Retinal pigment epithelial cell (primary cell): ENCODE data around the gene DCLRE1B.

Experiments
- DNase-seq: peaks from one replicate; pipeline ENCODE4 v3.0.0-alpha.2; 2010; ENCODE audit warnings: low read depth
- H3K4me3 ChIP-seq: 2 replicates; pipeline ENCODE4 v1.5.1; 2011; ENCODE audit warnings: mild to moderate bottlenecking, low read length, control low read depth, moderate library complexity
- CTCF ChIP-seq: conservative IDR thresholded peaks from 2 replicates; pipeline ENCODE4 v1.5.1; 2011; ENCODE audit warnings: low read depth, low read length, control low read depth, inconsistent platforms

Gene DCLRE1B

GRCh38 chr1:113886417-113887401 is 18.4 kb upstream of the DCLRE1B start:
- no peak overlapping the region for H3K4me3 ChIP-seq
- DNase-seq = no peak
- TF ChIP-seq CTCF = no peak

GRCh38 chr1:113887402-113888175 is 17.5 kb upstream of the DCLRE1B start, which contains the start of gene BCL2L15:
TSS of gene BCL2L15 (minus strand) at chr1:113887581. CDS start at chr1:113887375, 206 bp downstream.
- TF ChIP-seq CTCF = no peak
- H3K4me3 ChIP-seq = no peak within 1 kb of the TSS
- DNase-seq = peak; percentile 31

GRCh38 chr1:113890816-113891215 is 14.3 kb upstream of the DCLRE1B start:
- no peak for DNase-seq
- no peak for TF ChIP-seq CTCF
- H3K4me3 ChIP-seq = no peak overlapping the region

- no peak for TF ChIP-seq CTCF
- no peak for DNase-seq
These were observed 13.4 kb upstream of the DCLRE1B start for GRCh38 chr1:113891631-113892220.

GRCh38 chr1:113893267-113893666 is 11.9 kb upstream of the DCLRE1B start:
- TF ChIP-seq CTCF = no peak
- DNase-seq = no peak
- no peak overlapping the region for H3K4me3 ChIP-seq

More at GRCh38 chr1:113891631-113892220, 13.4 kb upstream of the DCLRE1B start:
- no peak overlapping the region for H3K4me3 ChIP-seq

GRCh38 chr1:113895098-113895497 is 10.0 kb upstream of the DCLRE1B start:
- no peak for TF ChIP-seq CTCF
- H3K4me3 ChIP-seq = no peak overlapping the region
- DNase-seq = no peak
